ENCODE measurements around the gene NOX4.

DNA sequence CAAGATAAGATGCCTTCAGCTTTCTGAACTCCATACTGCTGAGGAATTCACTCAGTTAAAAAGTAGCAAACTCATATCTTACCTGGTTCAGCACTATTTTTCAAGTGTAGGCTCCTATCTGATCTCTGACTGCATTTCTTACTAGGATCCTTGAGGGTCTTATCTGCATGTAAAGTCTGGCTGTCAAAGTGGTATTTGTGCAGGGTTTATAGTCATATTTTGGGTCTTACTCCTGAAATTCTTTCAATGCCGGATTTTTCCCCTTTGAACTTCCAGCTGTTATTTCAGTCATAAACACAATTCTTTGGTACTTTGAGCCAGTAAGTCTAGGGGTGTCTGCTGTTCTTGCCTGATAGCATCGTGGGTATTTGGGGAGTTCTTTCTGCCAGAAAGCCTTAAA lies 25.3 kb upstream of the NOX4 start:
- TF ChIP-seq POLR2A (IDR thresholded peaks at IDR 0.05) (no peak), POLR2AphosphoS5 (IDR thresholded peaks at IDR 0.05) (no peak), EP300 (IDR thresholded peaks at IDR 0.05) (no peak)
- TF ChIP-seq, protein P1, sequence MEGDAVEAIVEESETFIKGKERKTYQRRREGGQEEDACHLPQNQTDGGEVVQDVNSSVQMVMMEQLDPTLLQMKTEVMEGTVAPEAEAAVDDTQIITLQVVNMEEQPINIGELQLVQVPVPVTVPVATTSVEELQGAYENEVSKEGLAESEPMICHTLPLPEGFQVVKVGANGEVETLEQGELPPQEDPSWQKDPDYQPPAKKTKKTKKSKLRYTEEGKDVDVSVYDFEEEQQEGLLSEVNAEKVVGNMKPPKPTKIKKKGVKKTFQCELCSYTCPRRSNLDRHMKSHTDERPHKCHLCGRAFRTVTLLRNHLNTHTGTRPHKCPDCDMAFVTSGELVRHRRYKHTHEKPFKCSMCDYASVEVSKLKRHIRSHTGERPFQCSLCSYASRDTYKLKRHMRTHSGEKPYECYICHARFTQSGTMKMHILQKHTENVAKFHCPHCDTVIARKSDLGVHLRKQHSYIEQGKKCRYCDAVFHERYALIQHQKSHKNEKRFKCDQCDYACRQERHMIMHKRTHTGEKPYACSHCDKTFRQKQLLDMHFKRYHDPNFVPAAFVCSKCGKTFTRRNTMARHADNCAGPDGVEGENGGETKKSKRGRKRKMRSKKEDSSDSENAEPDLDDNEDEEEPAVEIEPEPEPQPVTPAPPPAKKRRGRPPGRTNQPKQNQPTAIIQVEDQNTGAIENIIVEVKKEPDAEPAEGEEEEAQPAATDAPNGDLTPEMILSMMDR (IDR thresholded peaks at IDR 0.05) = no peak

All from suprapubic skin (tissue), 4 donors.